H9 (cell line): ENCODE results near the gene GCN1. TPM values are rescaled to one million over a fixed set of nuclear protein-coding genes. Genes with fewer than 3 reads are reported as not detected.

Source experiments
- DNase-seq: peaks from one replicate; pipeline ENCODE4 v3.0.0-alpha.2; 2017
- H2AFZ ChIP-seq: one replicate; pipeline ENCODE4 v1.6.1; 2013; ENCODE audit warnings: mild to moderate bottlenecking, low read length, control low read depth, moderate library complexity
- H2AK5ac ChIP-seq: 2 replicates; pipeline ENCODE4 v1.6.1; 2013; ENCODE audit warnings: low read length, control low read depth, mixed read lengths; ENCODE audit not compliant: insufficient read length
- H2BK120ac ChIP-seq: one replicate; pipeline ENCODE4 v1.6.1; 2013; ENCODE audit warnings: low read depth, mild to moderate bottlenecking, low read length, control low read depth, inconsistent platforms; ENCODE audit not compliant: poor library complexity, severe bottlenecking
- H2BK12ac ChIP-seq: 2 replicates; pipeline ENCODE4 v1.6.1; 2013; ENCODE audit warnings: low read length, control low read depth, mixed read lengths, low read depth; ENCODE audit not compliant: insufficient read length
- H2BK15ac ChIP-seq: 2 replicates; pipeline ENCODE4 v1.6.1; 2013; ENCODE audit warnings: low read depth, low read length, control low read depth
- H2BK20ac ChIP-seq: one replicate; pipeline ENCODE4 v1.6.1; 2013; ENCODE audit warnings: low read depth, mild to moderate bottlenecking, low read length, control low read depth, inconsistent platforms; ENCODE audit not compliant: poor library complexity, severe bottlenecking
- H2BK5ac ChIP-seq: 2 replicates; pipeline ENCODE4 v1.6.1; 2013; ENCODE audit warnings: low read length, control low read depth, mixed read lengths; ENCODE audit not compliant: insufficient read length
- H3K14ac ChIP-seq: 2 replicates; pipeline ENCODE4 v1.6.1; 2013; ENCODE audit warnings: low read length, control low read depth; ENCODE audit not compliant: insufficient read depth
- H3K18ac ChIP-seq: 2 replicates; pipeline ENCODE4 v1.6.1; 2013; ENCODE audit warnings: low read depth, mild to moderate bottlenecking, mixed read lengths, low read length, control low read depth; ENCODE audit not compliant: insufficient read length
- H3K23ac ChIP-seq: 2 replicates; pipeline ENCODE4 v1.6.1; 2013; ENCODE audit warnings: low read length, control low read depth, mixed read lengths, low read depth; ENCODE audit not compliant: insufficient read length
- H3K23me2 ChIP-seq: 2 replicates; pipeline ENCODE4 v1.6.1; 2013; ENCODE audit warnings: low read depth, mild to moderate bottlenecking, mixed read lengths, low read length, control low read depth; ENCODE audit not compliant: insufficient read length, poor library complexity, severe bottlenecking
- H3K27ac ChIP-seq: 2 replicates; pipeline ENCODE4 v1.5.1; 2013; ENCODE audit warnings: low read length, control low read depth, mixed read lengths, low read depth; ENCODE audit not compliant: insufficient read length
- H3K27me3 ChIP-seq: 2 replicates; pipeline ENCODE4 v1.6.1; 2013; ENCODE audit warnings: low read length, control low read depth, inconsistent platforms; ENCODE audit not compliant: insufficient read depth
- H3K4ac ChIP-seq: 2 replicates; pipeline ENCODE4 v1.6.1; 2013; ENCODE audit warnings: low read depth, mild to moderate bottlenecking, control low read depth, inconsistent platforms, low read length, moderate library complexity
- H3K4me1 ChIP-seq: 2 replicates; pipeline ENCODE4 v1.6.1; 2013; ENCODE audit warnings: low read length, control low read depth, inconsistent platforms; ENCODE audit not compliant: insufficient read depth
- H3K4me2 ChIP-seq: 2 replicates; pipeline ENCODE4 v1.6.1; 2013; ENCODE audit warnings: low read length, control low read depth, mixed read lengths; ENCODE audit not compliant: insufficient read length, insufficient read depth
- H3K56ac ChIP-seq: 2 replicates; pipeline ENCODE4 v1.6.1; 2013; ENCODE audit warnings: low read depth, mild to moderate bottlenecking, mixed read lengths, low read length, control low read depth; ENCODE audit not compliant: insufficient read length
- H3K79me1 ChIP-seq: 2 replicates; pipeline ENCODE4 v1.6.1; 2013; ENCODE audit warnings: low read depth, mild to moderate bottlenecking, moderate library complexity, low read length, control low read depth, inconsistent platforms; ENCODE audit not compliant: insufficient read depth, poor library complexity, severe bottlenecking
- H3K79me2 ChIP-seq: 2 replicates; pipeline ENCODE4 v1.6.1; 2013; ENCODE audit warnings: low read length, control low read depth, inconsistent platforms; ENCODE audit not compliant: insufficient read depth
- H3K9ac ChIP-seq: 2 replicates; pipeline ENCODE4 v1.6.1; 2013; ENCODE audit warnings: low read length, control low read depth, mixed read lengths; ENCODE audit not compliant: insufficient read length; ENCODE audit errors: extremely low read depth
- H3K9me3 ChIP-seq: one replicate; pipeline ENCODE4 v1.6.1; 2013; ENCODE audit warnings: low read depth, low read length, inconsistent platforms; ENCODE audit not compliant: control insufficient read depth
- H3T11ph ChIP-seq: one replicate; pipeline ENCODE4 v1.6.1; 2013; ENCODE audit warnings: mild to moderate bottlenecking, low read length, control low read depth, inconsistent platforms
- H4K20me1 ChIP-seq: one replicate; pipeline ENCODE4 v1.6.1; 2013; ENCODE audit not compliant: control insufficient read depth, insufficient read length, insufficient read depth
- H4K5ac ChIP-seq: 2 replicates; pipeline ENCODE4 v1.6.1; 2013; ENCODE audit warnings: low read depth, mild to moderate bottlenecking, mixed read lengths, low read length, control low read depth; ENCODE audit not compliant: insufficient read length
- H4K8ac ChIP-seq: replicated peaks from 2 replicates; pipeline ENCODE4 v1.6.1; 2013; ENCODE audit warnings: low read length, control low read depth, mixed read lengths, low read depth; ENCODE audit not compliant: insufficient read length
- H4K91ac ChIP-seq: 2 replicates; pipeline ENCODE4 v1.6.1; 2013; ENCODE audit warnings: low read depth, mild to moderate bottlenecking, moderate library complexity, mixed read lengths, low read length, control low read depth; ENCODE audit not compliant: insufficient read length
- H3K27ac Mint-ChIP-seq, 3 experiments: 2 replicates in 2 of 3; 3 replicates in 1 of 3; pipeline ENCODE4 v1.8.0; 2020 to 2021; ENCODE audit warnings: mixed read lengths in 3 of 3, mild to moderate bottlenecking in 1 of 3, moderate library complexity in 1 of 3
- H3K27me3 Mint-ChIP-seq: 2 replicates; pipeline ENCODE4 v1.8.0; 2021; ENCODE audit warnings: low read depth, mild to moderate bottlenecking, moderate library complexity, mixed read lengths
- H3K36me3 Mint-ChIP-seq, 3 experiments: 2 replicates in 2 of 3; 3 replicates in 1 of 3; pipeline ENCODE4 v1.8.0; 2020 to 2021; ENCODE audit warnings: low read depth in 3 of 3, mixed read lengths in 3 of 3; ENCODE audit not compliant: insufficient read depth in 1 of 3
- H3K4me1 Mint-ChIP-seq, 2 experiments: 2 replicates each; pipeline ENCODE4 v1.8.0; 2020; ENCODE audit warnings: mixed read lengths in 2 of 2
- H3K4me3 Mint-ChIP-seq, 2 experiments: 2 replicates in 1 of 2; 3 replicates in 1 of 2; pipeline ENCODE4 v1.8.0; 2020 to 2021; ENCODE audit warnings: mild to moderate bottlenecking in 2 of 2, mixed read lengths in 2 of 2, moderate library complexity in 1 of 2
- H3K9me3 Mint-ChIP-seq, 2 experiments: 2 replicates in 1 of 2; 3 replicates in 1 of 2; pipeline ENCODE4 v1.8.0; 2020; ENCODE audit warnings: mild to moderate bottlenecking in 2 of 2, mixed read lengths in 2 of 2, moderate library complexity in 1 of 2
- CTCF ChIP-seq: fragments of 200-600 bp; sonication (generic); conservative IDR thresholded peaks from 3 replicates; pipeline ENCODE4 v1.8.0; 2021; ENCODE audit warnings: antibody characterized with exemption, mild to moderate bottlenecking
- WGBS: extraction: QIAGEN DNeasy Blood & Tissue Kit; methylation state at CpG from one replicate; pipeline ENCODE4 v1.1.7; 2013; ENCODE audit warnings: missing lambda C conversion rate, low lambda C conversion rate, mixed read lengths; ENCODE audit not compliant: insufficient read length; ENCODE audit errors: extremely low coverage; 5-methylcytosine and 5-hydroxymethylcytosine counted together
- total RNA-seq: library from RNA; stranded (reverse); gene quantifications from 2 replicates; pipeline ENCODE4 v1.2.1, GENCODE V29; 2021

The GCN1 gene
- total RNA-seq, 1 experiment from 2014 or later, result 137 TPM

GRCh38 chr12:120222288-120222832 lies 27.8 kb upstream of the GCN1 start:
- no peak overlapping the region for H2AFZ ChIP-seq
- Mint-ChIP-seq H3K4me1 (peaks cover 13 to 19% of the 10 kb centered on the region in 2 experiments), H3K27ac (no peak overlapping the region; a peak in 1 of 7 replicates), H3K27me3 (no peaks in the 10 kb centered on the region), H3K36me3 (peaks cover 19 to 61% (median 55%) of the 10 kb centered on the region in 3 experiments), H3K4me3 (no peak overlapping the region), H3K9me3 (no peaks in the 10 kb centered on the region)
- H4K8ac ChIP-seq, result no peak overlapping the region
- H4K20me1 ChIP-seq, result no peaks in the 10 kb centered on the region
- no peak overlapping the region for H2AK5ac ChIP-seq
- TF ChIP-seq CTCF, result no peak
- H3K9me3 ChIP-seq, result no peaks in the 10 kb centered on the region
- no peak overlapping the region for H3K9ac ChIP-seq
- H3K27ac ChIP-seq, result no peak overlapping the region
- no peak for DNase-seq
- no CpG with 5 or more reads among the region's 12 CpGs for WGBS
- no peak overlapping the region for H2BK20ac ChIP-seq
- H4K91ac ChIP-seq, result no peak overlapping the region
- no peak overlapping the region for H2BK5ac ChIP-seq
- no peak overlapping the region for H4K5ac ChIP-seq
- no peaks in the 10 kb centered on the region for H3K23me2 ChIP-seq
- H3K18ac ChIP-seq, result no peak overlapping the region
- no peak overlapping the region for H3K56ac ChIP-seq
- H3K4me1 ChIP-seq, result no peaks in the 10 kb centered on the region; the same call in 1 of the 2 replicates
- no peak overlapping the region for H3T11ph ChIP-seq
- H2BK120ac ChIP-seq, result no peak overlapping the region
- no peaks in the 10 kb centered on the region; the same call in 1 of the 2 replicates for H3K27me3 ChIP-seq
- H2BK12ac ChIP-seq, result no peak overlapping the region
- H3K14ac ChIP-seq, result no peak overlapping the region
- no peak overlapping the region for H3K23ac ChIP-seq
- no peak overlapping the region for H3K4ac ChIP-seq
- H3K4me2 ChIP-seq, result no peak overlapping the region
- no peaks in the 10 kb centered on the region for H3K79me1 ChIP-seq
- H2BK15ac ChIP-seq, result no peak overlapping the region
- peaks cover 3% of the 10 kb centered on the region; the same call in 1 of the 2 replicates for H3K79me2 ChIP-seq
